SK-N-DZ (cell line): ENCODE results near the gene IGFL1.
"Not testable (repeated sequence)": the region's sequence is repeated elsewhere in the genome, so short reads cannot be mapped to it uniquely, and the experiment has no call there.

Experiments used
- DNase-seq: peaks from one replicate; pipeline ENCODE4 v3.0.0-alpha.2; 2015; ENCODE audit warnings: low spot score

IGFL1 gene

GRCh38 chr19:46265217-46265828 is 35.8 kb downstream of the IGFL1 start:
- peak; percentile 67 for DNase-seq

- DNase-seq = no peak
Observed at GRCh38 chr19:46269101-46269500, 39.6 kb downstream of the IGFL1 start.

- no peak for DNase-seq
Observed at GRCh38 chr19:46270521-46271256, 41.1 kb downstream of the IGFL1 start.

- DNase-seq = no peak
Observed at GRCh38 chr19:46271481-46272197, 42.1 kb downstream of the IGFL1 start.

GRCh38 chr19:46273931-46274330 is 44.4 kb downstream of the IGFL1 start:
- not testable (repeated sequence) for DNase-seq

- DNase-seq = no peak
Observed at GRCh38 chr19:46279177-46279576, 49.6 kb downstream of the IGFL1 start.
